Glomerular endothelial cell (primary cell): ENCODE results near the gene C1GALT1C1. TPM values are rescaled to one million over a fixed set of nuclear protein-coding genes. Genes with fewer than 3 reads are reported as not detected.

ENCODE experiments used
- DNase-seq: peaks from one replicate; pipeline ENCODE4 v3.0.0-alpha.2; 2011; ENCODE audit warnings: low read depth, low spot score; ENCODE audit errors: extremely low read depth
- total RNA-seq: library from RNA; depleted of rRNA; stranded (reverse); fragments of >200 nt; gene quantifications from 2 replicates; pipeline ENCODE4 v1.2.3, GENCODE V29; 2015

The C1GALT1C1 gene
- total RNA-seq, 1 donor from 2014 or later: 42.0 TPM

DNA sequence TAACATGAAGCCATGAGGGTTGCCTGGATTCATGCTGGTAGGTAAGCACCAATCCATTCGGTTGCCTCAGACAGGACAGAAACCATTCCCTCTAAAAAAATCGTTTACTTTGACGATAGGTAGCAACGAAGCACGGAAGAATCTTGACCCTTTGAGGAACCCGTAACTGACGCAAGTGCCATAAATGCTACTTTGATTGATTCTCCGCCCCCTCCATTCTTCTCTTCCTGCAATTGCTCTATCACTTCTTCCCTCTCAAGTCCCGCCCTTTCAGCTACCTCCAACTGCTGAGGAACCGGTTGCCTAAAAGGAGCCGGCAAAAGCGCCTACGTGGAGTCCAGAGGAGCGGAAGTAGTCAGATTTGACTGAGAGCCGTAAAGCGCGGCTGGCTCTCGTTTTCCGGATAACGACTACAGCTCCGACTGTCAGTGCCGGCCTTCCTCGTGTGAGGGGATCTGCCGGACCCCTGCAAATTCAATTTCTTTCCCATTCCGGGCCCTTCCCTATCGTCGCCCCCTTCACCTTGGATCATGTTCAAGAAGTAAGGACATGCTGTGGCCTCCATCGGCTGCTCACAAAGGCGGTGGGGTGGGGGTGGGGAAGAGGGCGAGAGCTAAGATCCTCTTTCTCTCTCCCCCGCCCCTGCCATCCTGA is 26.0 kb downstream of the C1GALT1C1 start, which contains the start of gene MCTS1:
Gene MCTS1, plus strand, starts transcription at position 395 of the 654 bp plus-strand sequence. Its CDS starts 136 bp downstream, at position 531.
- DNase-seq: peak; percentile 82

DNA sequence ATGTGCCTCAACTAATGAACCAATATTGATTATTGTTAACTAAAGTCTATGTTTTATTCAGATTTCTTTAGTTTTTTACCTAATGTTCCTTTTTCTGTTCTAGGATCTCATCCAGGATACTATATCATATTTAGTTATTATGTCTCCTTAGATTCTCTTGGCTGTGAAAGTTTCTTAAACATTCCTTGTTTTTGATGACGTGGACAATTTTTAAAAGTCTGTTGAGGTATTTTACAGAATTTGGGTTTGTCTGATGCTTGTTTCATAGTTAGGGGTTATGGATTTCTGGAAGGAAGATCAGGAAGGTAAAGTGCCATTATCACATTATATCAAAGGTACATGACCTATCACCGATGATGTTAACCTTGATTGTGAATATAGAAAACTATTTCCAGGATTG is 44.2 kb downstream of the C1GALT1C1 start:
- DNase-seq: no peak

Other genes with a start within 250 kb of the C1GALT1C1 start
- gene LAMP2, start 160.8 kb downstream of the C1GALT1C1 start, total RNA-seq: 195 and 215 TPM in 2 replicates
- 69.1 and 79.0 TPM in 2 replicates for gene CUL4B, start 69.1 kb downstream of the C1GALT1C1 start, total RNA-seq
- gene MCTS1, start 26.0 kb downstream of the C1GALT1C1 start, total RNA-seq: 48.0 and 55.1 TPM in 2 replicates
- not detected in 2 replicates for gene CT47B1, start 245.8 kb upstream of the C1GALT1C1 start, total RNA-seq